HEK293 (cell line): ENCODE data around the gene VAV2.

Experiments used
- ATF2 ChIP-seq: fragments of 450-650 bp; formaldehyde crosslinking; IDR thresholded peaks from 2 replicates; pipeline ENCODE4 v1.5.1; 2016; ENCODE audit warnings: missing biosample characterization, missing genetic modification characterization, low read depth
- PATZ1 ChIP-seq: fragments of 450-650 bp; formaldehyde crosslinking; IDR thresholded peaks from 2 replicates; pipeline ENCODE4 v1.5.1; 2016; ENCODE audit warnings: missing biosample characterization, missing genetic modification characterization
- TCF7L2 ChIP-seq: IDR thresholded peaks from 2 replicates; pipeline ENCODE4 v1.6.1; 2011; ENCODE audit warnings: low read depth, mild to moderate bottlenecking, inconsistent platforms, low read length, moderate library complexity, borderline replicate concordance
- ZBTB20 ChIP-seq: fragments of 450-650 bp; formaldehyde crosslinking; IDR thresholded peaks from 2 replicates; pipeline ENCODE4 v1.5.1; 2016; ENCODE audit warnings: missing biosample characterization, missing genetic modification characterization
- ZBTB49 ChIP-seq: fragments of 450-650 bp; formaldehyde crosslinking; IDR thresholded peaks from 2 replicates; pipeline ENCODE4 v1.5.1; 2016; ENCODE audit warnings: missing biosample characterization, missing genetic modification characterization, low read depth
- ZNF211 ChIP-seq: fragments of 450-650 bp; formaldehyde crosslinking; IDR thresholded peaks from 2 replicates; pipeline ENCODE4 v1.5.1; 2016; ENCODE audit warnings: low read depth, missing biosample characterization, missing genetic modification characterization
- ZNF335 ChIP-seq: fragments of 450-650 bp; formaldehyde crosslinking; conservative IDR thresholded peaks from 2 replicates; pipeline ENCODE4 v1.5.1; 2016; ENCODE audit warnings: missing biosample characterization, missing genetic modification characterization
- ZNF350 ChIP-seq: fragments of 450-650 bp; formaldehyde crosslinking; IDR thresholded peaks from 2 replicates; pipeline ENCODE4 v1.5.0; 2017; ENCODE audit warnings: missing biosample characterization, mild to moderate bottlenecking, missing genetic modification characterization
- ZNF391 ChIP-seq: fragments of 450-650 bp; formaldehyde crosslinking; IDR thresholded peaks from 2 replicates; pipeline ENCODE4 v1.5.1; 2016; ENCODE audit warnings: low read depth, missing biosample characterization, missing genetic modification characterization, borderline replicate concordance
- ZNF426 ChIP-seq: fragments of 450-650 bp; formaldehyde crosslinking; IDR thresholded peaks from 2 replicates; pipeline ENCODE4 v1.5.1; 2017; ENCODE audit warnings: missing biosample characterization, missing genetic modification characterization, mild to moderate bottlenecking, inconsistent platforms, moderate library complexity
- ZNF449 ChIP-seq: fragments of 450-650 bp; formaldehyde crosslinking; IDR thresholded peaks from 2 replicates; pipeline ENCODE4 v1.5.1; 2017; ENCODE audit warnings: missing biosample characterization, mild to moderate bottlenecking, missing genetic modification characterization, moderate library complexity
- ZNF501 ChIP-seq: fragments of 450-650 bp; formaldehyde crosslinking; IDR thresholded peaks from 2 replicates; pipeline ENCODE4 v1.5.1; 2016; ENCODE audit warnings: missing biosample characterization, missing genetic modification characterization
- ZNF558 ChIP-seq: fragments of 450-650 bp; formaldehyde crosslinking; IDR thresholded peaks from 2 replicates; pipeline ENCODE4 v1.5.1; 2016; ENCODE audit warnings: missing biosample characterization, missing genetic modification characterization
- ZNF600 ChIP-seq: fragments of 450-650 bp; formaldehyde crosslinking; IDR thresholded peaks from 2 replicates; pipeline ENCODE4 v1.5.1; 2016; ENCODE audit warnings: missing biosample characterization, missing genetic modification characterization
- ZNF610 ChIP-seq: fragments of 450-650 bp; formaldehyde crosslinking; IDR thresholded peaks from 2 replicates; pipeline ENCODE4 v1.5.1; 2016; ENCODE audit warnings: missing biosample characterization, missing genetic modification characterization, borderline replicate concordance
- ZNF677 ChIP-seq: fragments of 450-650 bp; IDR thresholded peaks from 2 replicates; pipeline ENCODE4 v1.5.0; 2018; ENCODE audit warnings: missing biosample characterization, mild to moderate bottlenecking, missing genetic modification characterization, moderate library complexity
- ZNF830 ChIP-seq: fragments of 450-650 bp; IDR thresholded peaks from 2 replicates; pipeline ENCODE4 v1.5.0; 2018; ENCODE audit warnings: missing biosample characterization, missing genetic modification characterization, low read depth, mild to moderate bottlenecking, moderate library complexity
- TF ChIP-seq, protein P1 (sequence below): fragments of 450-650 bp; formaldehyde crosslinking; IDR thresholded peaks from 2 replicates; pipeline ENCODE4 v1.5.1; 2016; ENCODE audit warnings: missing biosample characterization, missing genetic modification characterization
- TF ChIP-seq, protein P2 (sequence below): fragments of 450-650 bp; formaldehyde crosslinking; IDR thresholded peaks from 2 replicates; pipeline ENCODE4 v1.5.1; 2016; ENCODE audit warnings: missing biosample characterization, missing genetic modification characterization
- TF ChIP-seq, protein P3 (sequence below): fragments of 450-650 bp; formaldehyde crosslinking; IDR thresholded peaks from 2 replicates; pipeline ENCODE4 v1.5.1; 2016; ENCODE audit warnings: missing biosample characterization, missing genetic modification characterization
- TF ChIP-seq, protein P4 (sequence below): fragments of 450-650 bp; formaldehyde crosslinking; IDR thresholded peaks from 2 replicates; pipeline ENCODE4 v1.5.1; 2016; ENCODE audit warnings: missing biosample characterization, missing genetic modification characterization

VAV2 gene

GRCh38 chr9:134025606-134026541 is 33.8 kb upstream of the VAV2 start (continued):
- TF ChIP-seq ZNF600 (no peak), ZNF558 (no peak), ZBTB20 (tag by site-specific recombination) (peak; percentile 98), ZNF426 (tag by site-specific recombination) (no peak), ATF2 (tag by site-specific recombination) (no peak), ZNF610 (tag by site-specific recombination) (no peak), ZNF830 (tag by site-specific recombination) (no peak), ZNF449 (tag by site-specific recombination) (no peak), ZNF391 (tag by site-specific recombination) (no peak), ZNF350 (tag by site-specific recombination) (no peak), TCF7L2 (peak; percentile 25; the same call in 1 of the 2 replicates), ZBTB49 (tag by site-specific recombination) (no peak), ZNF677 (tag by site-specific recombination) (no peak), ZNF335 (tag by site-specific recombination) (peak; percentile 88), ZNF501 (no peak), ZNF211 (tag by site-specific recombination) (no peak), PATZ1 (peak; percentile 82)
- TF ChIP-seq, protein P1, sequence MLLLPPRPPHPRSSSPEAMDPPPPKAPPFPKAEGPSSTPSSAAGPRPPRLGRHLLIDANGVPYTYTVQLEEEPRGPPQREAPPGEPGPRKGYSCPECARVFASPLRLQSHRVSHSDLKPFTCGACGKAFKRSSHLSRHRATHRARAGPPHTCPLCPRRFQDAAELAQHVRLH = no peak
- TF ChIP-seq, protein P2, sequence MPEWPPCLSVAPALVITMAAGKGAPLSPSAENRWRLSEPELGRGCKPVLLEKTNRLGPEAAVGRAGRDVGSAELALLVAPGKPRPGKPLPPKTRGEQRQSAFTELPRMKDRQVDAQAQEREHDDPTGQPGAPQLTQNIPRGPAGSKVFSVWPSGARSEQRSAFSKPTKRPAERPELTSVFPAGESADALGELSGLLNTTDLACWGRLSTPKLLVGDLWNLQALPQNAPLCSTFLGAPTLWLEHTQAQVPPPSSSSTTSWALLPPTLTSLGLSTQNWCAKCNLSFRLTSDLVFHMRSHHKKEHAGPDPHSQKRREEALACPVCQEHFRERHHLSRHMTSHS (tag by site-specific recombination) = no peak
- TF ChIP-seq, protein P3, sequence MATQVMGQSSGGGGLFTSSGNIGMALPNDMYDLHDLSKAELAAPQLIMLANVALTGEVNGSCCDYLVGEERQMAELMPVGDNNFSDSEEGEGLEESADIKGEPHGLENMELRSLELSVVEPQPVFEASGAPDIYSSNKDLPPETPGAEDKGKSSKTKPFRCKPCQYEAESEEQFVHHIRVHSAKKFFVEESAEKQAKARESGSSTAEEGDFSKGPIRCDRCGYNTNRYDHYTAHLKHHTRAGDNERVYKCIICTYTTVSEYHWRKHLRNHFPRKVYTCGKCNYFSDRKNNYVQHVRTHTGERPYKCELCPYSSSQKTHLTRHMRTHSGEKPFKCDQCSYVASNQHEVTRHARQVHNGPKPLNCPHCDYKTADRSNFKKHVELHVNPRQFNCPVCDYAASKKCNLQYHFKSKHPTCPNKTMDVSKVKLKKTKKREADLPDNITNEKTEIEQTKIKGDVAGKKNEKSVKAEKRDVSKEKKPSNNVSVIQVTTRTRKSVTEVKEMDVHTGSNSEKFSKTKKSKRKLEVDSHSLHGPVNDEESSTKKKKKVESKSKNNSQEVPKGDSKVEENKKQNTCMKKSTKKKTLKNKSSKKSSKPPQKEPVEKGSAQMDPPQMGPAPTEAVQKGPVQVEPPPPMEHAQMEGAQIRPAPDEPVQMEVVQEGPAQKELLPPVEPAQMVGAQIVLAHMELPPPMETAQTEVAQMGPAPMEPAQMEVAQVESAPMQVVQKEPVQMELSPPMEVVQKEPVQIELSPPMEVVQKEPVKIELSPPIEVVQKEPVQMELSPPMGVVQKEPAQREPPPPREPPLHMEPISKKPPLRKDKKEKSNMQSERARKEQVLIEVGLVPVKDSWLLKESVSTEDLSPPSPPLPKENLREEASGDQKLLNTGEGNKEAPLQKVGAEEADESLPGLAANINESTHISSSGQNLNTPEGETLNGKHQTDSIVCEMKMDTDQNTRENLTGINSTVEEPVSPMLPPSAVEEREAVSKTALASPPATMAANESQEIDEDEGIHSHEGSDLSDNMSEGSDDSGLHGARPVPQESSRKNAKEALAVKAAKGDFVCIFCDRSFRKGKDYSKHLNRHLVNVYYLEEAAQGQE (tag by site-specific recombination) = no peak
- TF ChIP-seq, protein P4, sequence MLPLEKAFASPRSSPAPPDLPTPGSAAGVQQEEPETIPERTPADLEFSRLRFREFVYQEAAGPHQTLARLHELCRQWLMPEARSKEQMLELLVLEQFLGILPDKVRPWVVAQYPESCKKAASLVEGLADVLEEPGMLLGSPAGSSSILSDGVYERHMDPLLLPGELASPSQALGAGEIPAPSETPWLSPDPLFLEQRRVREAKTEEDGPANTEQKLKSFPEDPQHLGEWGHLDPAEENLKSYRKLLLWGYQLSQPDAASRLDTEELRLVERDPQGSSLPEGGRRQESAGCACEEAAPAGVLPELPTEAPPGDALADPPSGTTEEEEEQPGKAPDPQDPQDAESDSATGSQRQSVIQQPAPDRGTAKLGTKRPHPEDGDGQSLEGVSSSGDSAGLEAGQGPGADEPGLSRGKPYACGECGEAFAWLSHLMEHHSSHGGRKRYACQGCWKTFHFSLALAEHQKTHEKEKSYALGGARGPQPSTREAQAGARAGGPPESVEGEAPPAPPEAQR (tag by site-specific recombination) = no peak
